DND-41 (cell line): ENCODE measurements around the gene HECW1.

Source experiments
- EZH2 ChIP-seq: IDR thresholded peaks from 3 replicates; pipeline ENCODE4 v1.6.1; 2012; ENCODE audit warnings: borderline replicate concordance, low read depth, mild to moderate bottlenecking, moderate library complexity, low read length, inconsistent platforms; ENCODE audit not compliant: severe bottlenecking
- TF ChIP-seq, protein P1 (sequence below): IDR thresholded peaks from 2 replicates; pipeline ENCODE4 v1.5.1; 2012; ENCODE audit warnings: borderline replicate concordance, low read length, moderate library complexity, mild to moderate bottlenecking; ENCODE audit not compliant: poor library complexity, severe bottlenecking; ENCODE audit errors: extremely low read depth

DNA sequence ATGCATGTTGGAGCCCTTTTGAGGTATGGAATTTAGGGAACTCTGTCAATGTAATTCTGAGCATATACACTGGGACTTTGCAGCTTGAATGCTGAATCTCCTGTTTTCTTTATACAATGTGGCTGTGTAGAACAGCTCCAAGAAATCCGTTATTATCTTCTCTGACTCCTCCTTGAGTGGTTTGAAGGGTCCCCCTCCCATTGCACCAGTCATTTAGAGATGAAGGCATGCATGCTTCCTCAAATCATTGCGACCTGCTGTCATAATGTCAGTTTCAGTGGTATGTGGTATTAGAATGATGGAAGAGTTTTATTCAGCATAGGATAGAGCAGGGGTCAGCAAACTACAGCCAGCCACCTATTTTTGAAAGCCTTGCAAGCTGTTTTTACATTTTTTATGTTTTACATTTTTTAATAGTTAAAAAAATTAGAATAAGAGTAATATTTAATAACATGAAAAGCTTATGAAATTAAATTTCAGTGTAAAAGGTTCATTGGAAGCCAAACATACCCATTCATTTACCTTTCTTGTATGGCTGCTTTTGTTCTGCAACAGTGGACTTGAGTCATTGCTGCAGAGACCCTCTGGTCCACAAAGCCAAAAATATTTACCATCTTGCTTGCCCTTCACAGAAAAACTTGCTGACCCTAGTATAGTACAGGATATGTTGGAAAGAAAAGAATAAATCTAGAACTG, 478.6 kb downstream of the HECW1 start:
- TF ChIP-seq, protein P1, sequence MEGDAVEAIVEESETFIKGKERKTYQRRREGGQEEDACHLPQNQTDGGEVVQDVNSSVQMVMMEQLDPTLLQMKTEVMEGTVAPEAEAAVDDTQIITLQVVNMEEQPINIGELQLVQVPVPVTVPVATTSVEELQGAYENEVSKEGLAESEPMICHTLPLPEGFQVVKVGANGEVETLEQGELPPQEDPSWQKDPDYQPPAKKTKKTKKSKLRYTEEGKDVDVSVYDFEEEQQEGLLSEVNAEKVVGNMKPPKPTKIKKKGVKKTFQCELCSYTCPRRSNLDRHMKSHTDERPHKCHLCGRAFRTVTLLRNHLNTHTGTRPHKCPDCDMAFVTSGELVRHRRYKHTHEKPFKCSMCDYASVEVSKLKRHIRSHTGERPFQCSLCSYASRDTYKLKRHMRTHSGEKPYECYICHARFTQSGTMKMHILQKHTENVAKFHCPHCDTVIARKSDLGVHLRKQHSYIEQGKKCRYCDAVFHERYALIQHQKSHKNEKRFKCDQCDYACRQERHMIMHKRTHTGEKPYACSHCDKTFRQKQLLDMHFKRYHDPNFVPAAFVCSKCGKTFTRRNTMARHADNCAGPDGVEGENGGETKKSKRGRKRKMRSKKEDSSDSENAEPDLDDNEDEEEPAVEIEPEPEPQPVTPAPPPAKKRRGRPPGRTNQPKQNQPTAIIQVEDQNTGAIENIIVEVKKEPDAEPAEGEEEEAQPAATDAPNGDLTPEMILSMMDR, result no peak
- TF ChIP-seq EZH2, result no peak
